Right renal cortex interstitium (tissue), 3 donors: ENCODE results near the gene ZNF74. TPM values are rescaled to one million over a fixed set of nuclear protein-coding genes. Genes with fewer than 3 reads are reported as not detected.
A peak's percentile ranks its signal among the peaks of the same experiment; 100 is the strongest.

Experiments used
- DNase-seq, 3 donors: peaks; one replicate each; pipeline ENCODE4 v3.0.0-alpha.2; 2013; ENCODE audit warnings: low read depth in 3 of 3, low spot score in 2 of 3
- polyA plus RNA-seq, 3 donors: library from polyadenylated mRNA; unstranded; fragments of 120-200 nt; gene quantifications; one replicate each; pipeline ENCODE4 v1.2.1, GENCODE V29; 2013; ENCODE audit not compliant: insufficient read length in 3 of 3

Gene ZNF74
- polyA plus RNA-seq, 3 donors: 15.3 to 15.9 (median 15.9) TPM

DNA sequence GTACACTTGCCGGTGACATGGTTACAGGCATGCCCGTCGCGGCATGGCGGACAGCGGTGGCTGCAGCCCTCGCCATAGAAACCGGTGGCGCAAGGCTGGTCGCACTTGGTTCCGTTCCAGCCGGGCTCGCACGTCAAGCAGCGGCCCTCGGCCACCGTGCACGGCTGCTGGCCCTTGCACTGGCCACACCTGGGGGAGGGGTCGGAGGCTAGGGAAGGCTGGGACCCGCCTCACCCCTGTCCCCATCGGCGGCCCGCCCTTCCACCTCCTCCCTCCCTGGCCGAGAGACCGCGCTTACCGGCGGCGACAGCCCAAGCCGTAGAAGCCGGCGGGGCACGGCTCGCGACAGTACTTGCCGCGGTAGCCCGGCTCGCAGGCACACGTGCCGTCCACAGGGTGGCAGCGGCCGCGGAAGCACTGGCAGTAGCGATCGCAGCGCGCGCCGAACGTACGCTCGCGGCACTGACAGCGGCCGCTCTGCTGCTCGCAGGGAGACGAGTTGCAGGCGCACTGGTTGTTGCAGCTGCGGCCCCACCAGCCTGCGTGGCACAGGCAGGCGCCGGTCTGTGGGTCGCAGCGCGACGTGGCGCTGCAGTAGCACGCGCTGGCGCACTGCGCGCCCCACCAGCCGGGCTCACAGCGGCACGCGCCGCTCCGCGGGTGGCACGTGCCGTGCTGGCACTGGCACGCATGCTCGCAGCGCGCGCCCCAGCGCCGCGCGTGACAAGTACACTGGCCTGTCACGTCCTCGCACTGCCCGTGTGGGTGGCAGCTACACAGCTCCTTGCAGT is 37.0 kb downstream of the ZNF74 start:
- no peak for DNase-seq

DNA sequence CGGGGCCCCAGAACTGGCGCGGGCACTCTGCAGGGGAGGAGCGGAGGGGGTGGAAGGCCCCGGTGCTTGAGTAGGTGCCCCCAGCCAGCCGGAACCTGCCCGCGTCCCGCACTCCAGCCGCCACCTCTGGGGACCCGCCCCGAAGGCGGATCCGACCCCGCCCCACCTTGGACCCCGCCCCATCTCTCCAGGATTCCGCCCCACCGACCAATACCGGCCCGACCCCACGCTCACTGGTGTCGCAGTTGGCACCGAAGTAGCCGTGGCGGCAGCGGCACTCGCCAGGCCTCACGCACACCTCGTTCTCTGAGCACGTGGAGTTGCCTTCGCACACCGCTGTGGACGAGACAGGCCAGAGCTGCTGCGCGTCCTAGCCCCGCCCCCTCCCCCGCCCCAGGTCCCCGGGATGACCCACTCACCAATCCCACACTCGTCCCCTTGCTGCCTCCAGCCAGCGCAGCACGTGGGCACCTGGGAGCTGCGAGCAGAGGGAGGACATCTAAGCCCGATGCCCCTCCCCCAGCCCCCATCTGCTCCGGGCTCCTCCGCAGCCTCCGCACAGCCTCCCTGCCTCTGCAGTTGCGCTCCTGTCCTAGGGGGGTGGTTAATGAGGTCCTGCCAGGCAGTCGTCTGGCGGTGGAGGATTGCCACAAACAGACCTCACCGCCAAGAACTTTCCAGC is 37.7 kb downstream of the ZNF74 start:
- no peak for DNase-seq

DNA sequence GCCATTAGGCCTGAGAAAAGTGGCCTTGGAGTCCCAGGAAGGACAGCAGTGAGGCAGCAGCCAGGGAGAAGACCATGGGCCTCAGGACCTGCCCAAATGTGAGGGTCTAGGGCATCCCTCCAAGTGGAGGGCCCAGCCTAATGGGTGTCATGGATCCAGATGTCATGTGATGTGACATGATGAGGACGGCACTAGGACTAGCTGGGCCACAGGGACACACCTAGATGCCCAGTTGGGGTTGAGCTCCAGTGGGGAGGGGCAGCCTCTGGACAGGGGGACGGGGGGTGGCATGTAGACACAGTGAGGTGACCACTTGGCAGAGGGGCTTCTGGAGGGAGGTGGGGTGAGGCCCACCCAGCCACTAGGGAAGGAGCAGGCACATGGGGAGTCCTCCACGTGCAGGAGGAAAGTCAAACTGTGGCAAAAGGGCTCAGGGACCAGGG is 38.3 kb downstream of the ZNF74 start:
- no peak for DNase-seq

DNA sequence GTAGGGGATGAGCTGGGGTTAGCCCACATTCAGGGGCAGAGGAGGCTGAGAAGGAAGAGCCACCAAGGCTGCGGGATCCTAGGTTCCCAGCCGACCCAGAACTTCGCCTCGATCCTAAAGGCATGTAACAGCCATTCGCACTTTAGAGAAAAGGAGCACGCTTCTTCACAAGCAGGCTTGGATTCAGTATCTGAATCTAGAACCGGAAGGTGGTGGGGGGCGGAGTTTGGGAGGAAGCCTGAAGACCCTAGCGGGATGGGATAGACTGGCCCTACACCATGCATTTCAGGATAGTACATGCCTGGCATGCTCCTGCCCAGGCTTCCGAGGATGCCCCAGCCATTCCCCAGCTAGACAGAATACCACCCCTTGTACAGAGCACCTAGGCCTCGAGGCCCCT is 39.2 kb downstream of the ZNF74 start:
- no peak for DNase-seq

DNA sequence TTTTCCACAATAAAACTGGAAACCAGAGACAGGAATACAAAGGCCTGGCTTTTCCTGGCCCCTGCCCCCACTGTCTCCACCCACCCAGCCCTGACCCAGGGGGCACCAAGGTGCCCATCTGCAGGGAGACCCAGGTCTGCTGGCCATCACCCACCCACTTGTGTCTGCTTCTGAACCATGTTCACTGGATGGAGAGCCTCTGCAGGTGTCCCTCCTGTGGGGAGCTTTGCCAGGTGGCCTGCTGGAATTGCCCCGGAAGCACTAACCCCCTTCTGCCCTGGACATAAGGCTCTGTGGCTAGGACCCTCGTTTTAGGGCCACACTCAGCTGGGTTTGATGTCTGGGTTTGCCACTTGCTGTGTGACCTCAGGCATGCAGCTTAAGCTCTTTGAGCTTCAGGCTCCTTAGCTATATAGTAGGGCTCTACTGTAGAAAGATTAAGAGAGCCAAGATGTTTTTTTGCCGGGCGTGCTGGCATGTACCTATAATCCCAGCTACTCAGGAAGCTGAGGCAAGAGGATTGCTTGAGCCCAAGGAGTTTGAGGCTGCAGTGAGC is 39.8 kb downstream of the ZNF74 start:
- no peak for DNase-seq

DNA sequence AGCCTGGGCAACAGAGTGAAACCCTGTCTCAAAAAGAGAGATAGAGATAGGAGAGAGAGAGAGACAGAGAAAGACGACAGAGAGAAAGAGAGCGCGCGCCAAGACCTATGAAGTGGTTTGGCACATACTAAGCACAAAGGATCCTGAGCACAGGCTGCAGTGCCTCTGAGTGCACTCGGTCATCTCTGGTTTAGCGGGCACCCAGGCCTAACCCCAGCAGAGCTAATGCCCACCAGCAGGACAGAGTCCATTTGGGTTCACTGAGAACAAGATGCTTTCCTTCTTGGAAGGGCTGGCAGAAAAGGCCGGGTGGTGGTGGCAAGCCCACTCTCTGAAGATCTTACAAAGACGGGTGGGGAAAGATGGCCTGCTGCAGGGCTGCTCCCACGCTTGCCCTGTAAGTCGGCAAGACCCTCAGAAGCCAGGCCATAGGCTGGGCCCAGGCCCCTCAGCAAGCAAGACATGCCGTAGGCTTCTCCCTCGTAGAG is 40.4 kb downstream of the ZNF74 start:
- DNase-seq: no peak

DNA sequence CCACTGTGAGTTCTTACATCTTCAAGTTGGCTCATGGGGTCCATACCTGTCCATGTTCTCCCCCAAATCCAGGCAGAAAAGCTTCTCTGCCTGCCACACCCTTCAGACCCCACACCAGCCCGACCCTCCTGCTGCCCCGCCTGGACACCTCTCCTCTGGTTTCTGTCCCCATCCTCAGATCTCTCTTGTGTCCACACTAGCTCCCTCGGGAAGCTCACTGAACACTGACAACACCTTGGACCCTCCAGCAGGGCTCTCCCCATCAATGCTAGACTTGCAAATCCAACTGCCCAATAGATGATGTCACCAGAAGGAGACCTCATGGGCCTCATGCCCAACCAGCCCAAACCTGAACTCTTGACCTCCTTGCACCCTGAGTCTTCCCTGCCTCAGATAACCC is 40.8 kb downstream of the ZNF74 start:
- DNase-seq: no peak

DNA sequence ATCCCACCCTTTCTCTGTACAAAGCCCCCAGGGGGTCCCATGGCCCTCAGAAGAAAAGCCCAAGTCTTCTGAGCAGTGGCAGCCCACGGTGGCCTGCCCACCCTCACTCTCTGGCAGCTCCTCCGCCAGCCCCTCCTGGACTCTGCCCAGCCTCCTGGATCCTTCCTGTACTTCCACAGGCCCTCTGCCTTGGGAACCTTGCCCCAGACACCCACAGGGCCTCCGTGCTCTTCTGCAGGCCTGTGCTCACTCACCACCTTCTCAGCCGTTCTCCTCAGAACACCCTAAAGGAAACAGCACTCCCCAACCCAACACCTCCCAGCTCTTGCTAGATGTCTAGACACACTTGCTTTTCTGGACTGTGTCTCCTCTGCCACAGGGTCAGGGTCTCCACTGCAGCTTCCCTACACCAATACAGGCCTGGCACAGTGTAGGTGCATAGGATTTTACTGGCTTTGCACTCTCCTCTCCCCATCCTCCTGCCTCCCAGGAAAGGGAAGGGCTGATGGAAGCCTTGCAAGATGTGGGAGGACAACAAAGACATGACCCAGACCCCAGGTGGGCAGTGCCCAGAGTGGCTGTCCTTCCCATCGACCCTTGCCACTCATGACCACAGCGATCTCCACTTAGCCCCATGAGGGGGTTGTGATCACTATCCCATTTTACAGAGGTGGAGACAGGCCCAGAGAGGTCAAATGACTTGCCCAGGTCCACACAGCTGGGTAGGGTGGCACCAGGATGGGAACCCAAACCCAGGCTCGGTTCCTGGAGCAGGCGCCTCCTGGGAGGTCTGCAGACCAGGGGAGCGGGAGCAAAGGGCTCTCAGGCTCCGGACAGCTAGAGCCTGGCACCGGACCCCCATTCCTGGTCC is 41.7 kb downstream of the ZNF74 start:
- no peak for DNase-seq

DNA sequence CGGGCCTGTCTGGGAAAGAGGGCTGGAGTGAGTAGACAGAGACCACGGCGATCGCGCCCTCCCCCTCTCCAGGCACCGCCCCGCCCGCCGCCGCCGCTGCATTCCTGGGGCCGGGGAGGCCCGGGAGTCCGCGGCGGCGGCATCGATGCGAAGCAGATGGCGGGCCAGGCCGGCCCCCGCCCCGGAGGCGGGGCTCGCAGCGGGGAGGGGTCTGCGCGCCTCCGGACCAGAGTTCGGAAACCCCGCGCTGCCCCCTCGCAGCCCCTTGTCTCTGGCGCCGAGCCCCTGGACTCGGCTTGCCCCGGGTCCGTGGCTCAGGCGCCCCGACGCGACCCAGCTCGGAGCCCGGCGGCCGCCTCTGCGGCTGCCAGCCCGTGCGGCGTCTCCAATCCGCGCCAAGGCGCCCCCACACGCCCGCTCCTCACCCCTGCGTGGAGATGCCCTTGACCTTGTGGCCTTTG is 42.4 kb downstream of the ZNF74 start:
- DNase-seq: no peak

DNA sequence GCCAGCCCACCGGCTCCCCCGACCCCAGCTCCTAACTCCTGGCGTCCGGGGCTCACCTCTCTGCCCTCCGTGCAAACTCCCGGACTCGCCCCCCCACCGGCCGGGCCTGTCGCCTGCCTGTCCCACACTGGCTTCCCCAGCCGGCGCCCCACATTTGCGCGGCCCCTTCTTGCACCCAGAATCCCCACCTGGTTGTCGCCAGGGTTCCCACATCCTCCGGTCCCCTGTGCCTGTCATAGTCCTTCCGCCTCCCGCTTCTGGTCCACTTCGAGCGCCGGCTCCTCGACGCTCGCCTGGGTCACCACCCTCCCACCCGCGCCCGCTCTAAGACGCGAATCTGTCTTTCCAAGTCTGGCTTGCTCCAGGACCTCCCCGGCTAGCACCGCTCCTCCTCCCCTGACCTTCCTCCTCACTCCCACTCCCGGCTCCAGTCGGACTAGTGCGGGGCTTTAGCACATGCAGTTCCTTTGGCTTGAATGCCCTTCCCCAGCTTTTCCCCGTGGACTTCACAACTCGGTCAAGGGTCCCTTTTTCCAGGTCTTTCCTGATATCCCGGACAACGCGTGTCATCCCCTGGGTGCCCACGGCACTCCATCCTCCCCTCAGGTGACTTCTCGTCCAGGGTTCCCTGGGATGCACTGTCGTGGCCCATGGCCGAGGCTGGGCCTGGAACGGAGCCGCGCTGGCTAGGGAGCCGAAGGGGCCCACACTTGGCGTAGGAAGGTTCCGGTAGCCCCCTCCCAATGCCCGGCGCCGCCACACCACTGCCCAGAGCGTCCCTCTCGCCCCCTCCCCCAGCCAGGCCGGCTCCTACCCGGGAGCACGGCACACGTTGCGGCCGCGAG is 43.0 kb downstream of the ZNF74 start:
- DNase-seq: no peak

DNA sequence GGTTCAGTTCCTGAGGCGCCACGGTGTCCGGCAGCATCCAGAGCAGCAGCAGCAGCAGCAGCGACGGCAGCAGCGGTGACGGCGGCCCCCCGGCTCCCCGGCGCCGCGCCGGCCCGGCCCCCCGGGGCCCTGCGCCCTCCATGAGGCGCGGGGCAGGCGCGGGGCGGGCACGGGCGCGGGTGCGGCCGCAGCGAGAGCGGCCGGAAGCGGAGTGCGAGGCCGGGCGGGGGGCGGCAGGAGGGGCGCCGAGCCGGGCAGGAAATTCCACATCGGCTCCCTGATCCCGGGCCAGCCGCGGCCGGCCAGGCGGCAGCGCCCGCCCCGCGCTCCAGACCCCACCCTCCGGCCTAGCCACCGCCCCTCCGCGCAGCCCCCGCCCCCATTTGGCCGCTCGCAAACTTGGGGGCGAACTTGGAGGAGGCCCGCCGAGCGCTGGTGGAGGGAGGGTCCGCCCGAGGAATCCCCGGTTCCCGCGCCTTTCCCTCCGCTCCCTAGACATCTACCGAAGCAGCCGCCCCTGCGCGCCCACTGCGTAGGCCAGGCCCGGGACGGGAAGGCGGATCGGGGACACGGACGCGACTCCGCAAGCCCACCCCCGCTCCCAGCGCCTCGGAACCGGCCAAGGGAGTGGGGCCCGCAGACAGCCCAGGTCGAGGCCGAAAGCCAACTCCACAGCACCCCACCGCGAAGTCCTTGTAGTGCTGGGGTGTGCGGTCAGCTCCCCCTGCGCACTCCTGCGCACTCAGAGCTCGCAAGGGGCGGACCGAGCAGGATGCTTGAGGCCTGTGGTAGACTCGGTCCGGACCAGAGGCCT is 43.9 kb downstream of the ZNF74 start, which contains the start of gene SCARF2:
SCARF2 (minus strand) TSS at position 213 of the 814 bp plus-strand sequence; CDS start at position 142, 71 bp downstream.
- peak in 1 of 3 donors; percentile 61 for DNase-seq

DNA sequence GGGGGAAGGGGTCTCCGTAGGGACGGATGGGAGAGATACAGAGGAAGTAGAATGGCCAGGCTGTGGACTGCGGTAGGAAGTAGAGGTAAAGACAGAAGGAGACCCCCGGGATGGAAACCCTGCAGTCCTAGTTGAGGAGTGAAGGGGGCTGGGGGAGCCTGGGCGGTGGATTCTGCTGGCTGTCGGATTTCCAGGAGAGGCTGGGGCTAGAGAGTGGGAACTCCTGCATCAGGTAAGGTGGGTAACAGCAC is 44.4 kb downstream of the ZNF74 start:
- DNase-seq: no peak

DNA sequence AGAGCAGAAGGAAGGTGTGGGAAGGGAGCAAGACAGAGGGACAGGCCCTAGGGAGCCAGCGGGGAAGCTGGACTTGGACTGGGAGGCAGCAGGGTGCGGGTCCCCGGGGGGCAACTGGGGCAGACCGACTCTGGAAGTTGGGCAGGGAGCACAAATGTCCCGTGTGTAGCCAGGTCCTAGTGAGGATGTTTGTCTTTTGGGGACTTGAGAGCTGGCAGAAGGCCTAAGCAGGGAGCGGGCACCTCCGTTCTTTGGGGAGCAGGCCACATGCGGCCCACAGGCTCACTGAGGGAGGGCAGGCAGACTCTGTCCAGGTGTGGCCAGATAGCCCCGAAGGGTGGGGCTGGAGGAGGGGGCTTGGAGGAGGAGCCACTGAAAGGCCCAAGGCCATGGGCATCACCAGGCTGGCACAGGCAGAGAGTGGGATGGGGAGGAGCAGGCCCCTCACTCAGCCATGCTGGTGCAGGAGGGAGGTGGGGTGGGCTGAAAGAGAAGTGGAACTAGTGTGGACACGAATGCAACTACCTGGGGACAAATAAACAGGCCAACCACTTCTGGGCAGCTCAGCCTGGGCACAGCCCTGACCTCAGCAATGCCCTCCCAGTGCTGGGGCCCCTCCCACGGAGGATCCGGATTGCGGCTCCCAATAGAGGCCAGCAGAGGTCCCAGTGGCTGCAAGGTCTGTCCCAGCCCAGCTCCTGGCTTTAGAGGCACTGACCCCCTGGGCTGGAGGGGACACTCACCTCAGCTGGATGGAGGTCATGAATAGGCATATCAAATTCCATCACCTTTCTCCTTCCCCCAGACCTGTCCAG is 44.9 kb downstream of the ZNF74 start:
- DNase-seq: no peak

DNA sequence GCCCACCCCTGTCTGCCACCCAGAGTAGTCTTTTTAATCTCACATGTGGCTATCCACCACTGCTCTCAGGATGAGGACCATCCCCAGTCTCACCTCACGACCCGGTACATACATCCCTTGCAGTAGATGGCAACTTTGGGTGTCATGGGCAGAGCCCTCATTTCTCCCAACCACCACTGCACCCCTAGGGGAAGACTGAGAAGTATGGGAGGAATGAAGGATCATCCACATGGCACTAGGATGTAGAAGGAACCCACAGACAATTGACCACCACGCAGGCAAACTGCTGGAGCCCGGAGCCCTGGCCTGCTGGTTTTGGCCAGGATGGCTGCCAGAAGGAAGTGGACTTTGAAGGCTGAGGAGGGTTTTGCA is 45.6 kb downstream of the ZNF74 start:
- DNase-seq: no peak

DNA sequence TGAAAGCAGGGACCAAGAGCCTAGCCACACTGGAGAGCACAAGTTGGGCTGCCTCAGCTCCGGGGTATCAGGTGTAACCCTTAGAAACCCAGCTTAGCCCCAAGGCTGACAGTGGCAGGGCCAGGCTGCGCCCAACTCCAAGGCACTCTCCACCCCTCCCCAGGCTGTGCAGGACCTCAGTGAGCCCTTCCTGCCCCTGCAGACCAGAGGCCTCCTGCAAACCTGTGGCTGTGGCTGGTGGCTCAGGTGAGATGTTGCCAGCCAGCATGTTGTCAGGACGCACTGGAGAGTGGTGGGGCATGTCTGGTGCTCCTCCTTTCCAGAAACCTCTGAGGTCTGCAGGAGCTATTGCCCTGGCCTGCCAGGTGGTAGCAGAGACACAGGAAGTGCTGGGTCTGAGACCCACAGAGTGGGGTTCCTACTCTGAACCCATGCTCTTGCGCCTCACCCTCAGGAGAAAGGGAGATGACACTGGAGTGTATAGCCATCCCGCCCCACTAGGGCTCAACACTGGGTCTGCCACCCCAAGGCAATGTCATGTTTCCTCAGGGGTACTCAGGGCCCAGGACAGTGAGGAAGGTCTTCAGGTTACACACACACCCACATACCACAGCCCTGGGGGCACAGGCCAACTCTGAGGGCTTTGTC is 46.1 kb downstream of the ZNF74 start:
- DNase-seq: no peak

DNA sequence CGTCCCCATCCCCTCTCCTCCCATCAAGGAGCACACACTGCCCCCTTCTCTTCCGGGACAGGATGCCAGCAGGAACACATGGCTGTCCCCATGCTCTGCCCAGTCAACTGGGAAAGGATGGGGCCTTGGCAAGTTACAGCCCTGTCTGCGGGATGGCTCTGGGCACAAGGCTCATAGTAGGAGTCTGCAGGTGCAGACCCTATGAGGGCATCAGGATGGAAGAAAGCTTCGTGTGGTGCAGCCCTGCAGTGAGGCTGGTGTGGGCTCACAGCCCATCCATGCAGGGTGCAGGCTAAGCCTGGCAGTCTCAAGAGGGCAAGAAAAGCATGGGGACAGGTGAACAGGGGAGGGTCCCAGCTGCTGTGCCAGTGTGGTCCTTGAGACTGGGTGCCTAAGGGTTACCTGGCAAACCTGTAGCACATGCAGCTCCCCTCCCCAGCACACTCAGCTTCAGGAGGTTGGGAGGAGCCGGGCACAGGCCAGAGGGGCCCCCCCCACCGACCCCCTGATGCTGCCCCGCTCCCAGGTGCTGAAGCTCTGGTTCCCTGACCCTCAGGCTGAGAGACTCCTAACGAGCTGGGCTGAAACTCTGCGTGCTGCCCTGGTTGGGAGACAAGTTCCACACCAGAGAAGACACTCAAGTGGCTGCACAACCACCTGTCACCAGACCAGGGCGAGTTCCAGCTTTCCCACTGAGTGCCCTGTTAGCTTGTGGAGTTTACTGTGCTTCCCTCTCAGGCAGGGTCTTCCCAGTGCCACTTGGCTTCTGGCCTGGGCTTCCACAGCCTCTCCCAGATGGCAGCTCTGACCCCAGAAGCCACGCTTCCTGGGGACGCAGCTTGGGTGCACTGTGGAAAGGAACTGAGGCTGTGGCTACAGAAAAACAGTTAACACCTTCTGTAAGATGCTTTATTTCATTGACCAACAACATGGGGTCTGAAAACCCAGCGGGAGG is 47.0 kb downstream of the ZNF74 start:
- DNase-seq: no peak
